ENCODE measurements around the gene INPP4B.

- TF ChIP-seq CTCF (IDR thresholded peaks at IDR 0.05; ENCODE audit: borderline replicate concordance, extremely low read depth, low read length, poor library complexity, severe bottlenecking) (no peak), EZH2 (IDR thresholded peaks at IDR 0.05; ENCODE audit: borderline replicate concordance, low read depth, low read length, severe bottlenecking) (no peak)
Measured at GRCh38 chr4:142158980-142159379, 687.1 kb downstream of the INPP4B start.

Data from DND-41 (cell line).